HG03354 (cell line): ENCODE results near the gene PRMT9.
A peak's percentile ranks its signal among the peaks of the same experiment; 100 is the strongest.

Experiments
- ATAC-seq: cut with Tn5 transposase; IDR thresholded peaks from one replicate; pipeline ENCODE4 v1.9.1; 2021; ENCODE audit warnings: mild to moderate bottlenecking; ENCODE audit not compliant: unreplicated experiment, poor library complexity, severe bottlenecking

PRMT9 gene

DNA sequence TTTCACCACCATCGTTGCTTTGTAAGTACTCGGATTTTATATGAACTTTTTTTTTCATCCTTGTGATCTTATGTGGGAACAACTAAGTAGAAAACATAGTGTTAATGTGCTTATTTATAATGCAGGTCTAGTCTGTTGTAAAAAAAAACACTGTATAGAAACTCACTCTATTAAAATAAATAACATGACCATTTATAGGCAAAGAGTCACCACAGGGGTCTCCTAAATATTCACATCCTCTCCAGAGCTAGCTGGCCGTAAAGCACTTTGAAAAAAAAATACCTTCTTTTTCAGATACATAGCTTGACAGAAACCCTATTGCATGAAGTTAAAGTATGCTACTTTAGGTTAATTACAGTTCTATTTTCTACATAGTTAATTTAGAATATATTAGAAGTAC is 55.5 kb downstream of the PRMT9 start:
- no peak for ATAC-seq

DNA sequence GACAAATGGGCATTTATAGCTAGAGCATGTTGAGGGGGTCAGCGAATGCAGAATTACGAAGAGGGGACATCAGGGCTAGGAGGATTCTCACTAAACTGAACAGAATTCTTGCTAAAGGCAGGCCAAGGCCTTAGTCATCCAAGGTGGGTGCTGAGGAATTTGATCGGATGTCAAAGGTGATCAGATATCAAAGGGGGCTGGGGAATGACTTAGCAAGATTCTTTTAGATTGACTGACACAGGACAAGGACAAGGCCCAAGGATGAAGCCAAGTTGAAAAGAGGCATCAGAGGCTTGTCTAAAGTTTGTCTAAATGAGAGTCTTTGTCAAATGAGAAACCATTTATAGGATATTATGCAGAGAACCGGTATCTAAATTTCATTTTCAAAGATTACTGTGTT is 57.1 kb downstream of the PRMT9 start:
- no peak for ATAC-seq

DNA sequence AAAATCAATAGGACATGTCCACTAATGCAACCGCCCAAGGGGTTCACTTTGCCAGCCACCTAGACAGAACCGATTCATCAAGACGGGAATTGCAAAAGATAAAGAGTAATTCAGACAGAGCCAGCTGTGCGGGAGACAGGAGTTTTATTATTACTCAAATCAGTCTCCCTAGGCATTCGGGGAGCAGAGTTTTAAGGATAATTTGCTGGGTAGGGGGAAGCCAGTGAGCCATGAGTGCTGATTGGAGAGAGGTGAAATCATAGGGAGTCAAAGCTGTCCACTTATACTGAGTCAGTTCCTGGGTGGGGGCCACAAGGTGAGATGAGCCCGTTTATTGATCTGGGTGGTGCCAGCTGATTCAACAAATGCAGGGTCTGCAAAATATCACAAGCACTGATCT is 58.2 kb downstream of the PRMT9 start:
- no peak for ATAC-seq

DNA sequence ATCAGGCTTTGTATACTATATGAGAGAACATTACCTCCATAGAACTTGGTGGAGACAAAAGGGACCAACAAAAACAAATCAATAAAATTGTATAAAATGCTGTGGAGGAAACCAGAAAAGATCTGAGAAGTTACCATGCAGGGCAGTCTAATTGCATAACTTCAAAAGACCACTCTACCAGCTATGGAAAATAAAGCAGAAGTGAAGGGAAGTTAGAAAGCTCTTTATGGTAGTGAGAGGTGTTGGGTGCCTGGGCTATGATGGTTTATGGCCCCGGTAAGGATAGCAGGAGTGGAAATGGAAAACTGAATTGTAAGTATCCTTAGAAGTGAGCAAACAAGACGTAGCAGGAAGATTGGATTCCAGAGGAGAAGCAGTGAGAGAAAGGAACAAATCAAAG is 63.6 kb downstream of the PRMT9 start:
- ATAC-seq = no peak

DNA sequence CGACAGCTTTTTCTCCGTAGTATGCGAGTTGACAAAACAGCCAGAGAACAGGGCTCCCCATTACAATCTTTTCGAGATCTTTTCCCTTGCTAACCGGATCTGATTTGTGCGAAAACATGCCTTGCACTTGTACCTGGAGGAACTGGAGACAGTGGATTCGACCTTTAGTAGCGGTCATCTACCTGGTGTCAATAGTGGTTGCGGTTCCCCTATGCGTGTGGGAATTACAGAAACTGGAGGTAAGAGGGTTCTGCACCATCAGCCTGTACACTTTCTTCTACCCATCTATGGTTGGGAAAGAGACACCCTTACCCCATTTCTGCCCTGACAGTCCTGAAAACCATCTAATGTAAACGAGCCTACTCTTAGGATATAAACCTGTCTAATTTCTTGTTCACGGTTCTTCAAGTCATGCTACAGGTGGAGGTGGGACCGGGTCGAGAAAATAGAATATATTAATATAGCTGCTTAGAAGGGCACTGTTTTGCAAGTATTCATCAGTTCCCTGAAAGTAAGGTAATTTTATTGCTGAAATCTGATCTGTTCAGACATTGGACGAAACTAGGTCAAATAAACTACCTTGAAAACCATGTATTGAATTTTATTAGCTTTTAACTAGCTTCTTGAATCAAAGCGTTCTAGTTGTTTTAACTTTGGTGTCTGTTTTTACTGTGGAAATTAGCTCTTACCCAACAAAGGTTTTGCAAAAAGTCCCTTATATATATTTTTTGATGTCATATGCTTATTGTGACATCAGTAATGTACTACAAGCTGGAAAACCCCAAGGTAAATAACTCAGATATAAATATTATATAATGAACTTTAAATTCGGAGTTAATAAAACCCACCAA is 65.9 kb downstream of the PRMT9 start:
- ATAC-seq = peak; percentile 18

DNA sequence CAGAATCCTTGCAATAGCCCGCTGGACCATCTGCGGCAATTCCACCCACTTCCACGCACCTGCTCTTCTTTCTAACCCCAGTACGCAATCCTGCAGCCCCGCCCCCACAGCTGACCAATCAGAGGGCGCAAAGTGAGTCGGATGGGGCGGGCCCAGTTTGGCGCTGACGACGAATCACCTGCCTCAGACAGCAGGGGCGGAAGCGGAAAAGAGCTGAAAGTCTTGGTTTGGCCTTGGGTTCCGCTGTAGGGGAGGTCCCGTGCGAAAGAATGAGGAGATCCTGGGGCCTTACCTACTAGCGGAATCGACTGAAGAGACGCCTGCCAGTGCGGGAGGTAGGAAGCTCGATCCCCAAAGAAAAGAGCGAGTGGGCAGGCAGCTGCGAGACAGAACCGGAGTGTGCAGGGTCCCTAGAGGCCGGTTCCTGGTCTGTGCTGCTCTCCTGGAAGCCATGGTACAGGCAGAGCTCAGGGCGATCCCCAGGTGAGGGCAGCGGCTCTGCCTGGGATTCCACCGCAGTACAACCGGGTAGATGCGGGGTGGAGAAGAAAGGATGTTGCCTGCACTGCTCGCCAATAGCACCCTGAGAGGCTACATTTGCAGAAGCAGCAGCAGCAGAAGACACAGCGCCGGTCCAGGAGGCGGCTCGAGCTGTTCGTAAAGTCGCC is 66.7 kb downstream of the PRMT9 start, which contains the start of gene TMEM184C:
TMEM184C (plus strand) TSS at position 225 of the 668 bp plus-strand sequence. CDS start 560 bp downstream, outside the sequence.
- ATAC-seq = peak; percentile 100

DNA sequence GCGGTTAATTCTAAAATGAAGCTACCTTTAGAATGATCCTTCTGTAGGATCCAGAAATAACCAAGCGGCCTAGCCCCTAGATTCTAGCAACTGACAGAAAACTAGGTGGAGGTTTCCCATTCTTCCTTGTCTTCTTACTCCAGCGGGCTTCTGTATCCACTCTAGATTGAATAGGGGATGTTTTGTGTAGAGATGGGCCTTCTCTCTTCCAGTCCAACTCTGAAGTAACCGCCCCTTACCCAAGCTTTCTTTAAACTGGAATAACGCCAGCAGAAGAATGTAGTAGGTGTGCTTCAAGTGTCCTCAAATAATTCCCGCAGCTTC is 67.2 kb downstream of the PRMT9 start:
- ATAC-seq = peak; percentile 21

DNA sequence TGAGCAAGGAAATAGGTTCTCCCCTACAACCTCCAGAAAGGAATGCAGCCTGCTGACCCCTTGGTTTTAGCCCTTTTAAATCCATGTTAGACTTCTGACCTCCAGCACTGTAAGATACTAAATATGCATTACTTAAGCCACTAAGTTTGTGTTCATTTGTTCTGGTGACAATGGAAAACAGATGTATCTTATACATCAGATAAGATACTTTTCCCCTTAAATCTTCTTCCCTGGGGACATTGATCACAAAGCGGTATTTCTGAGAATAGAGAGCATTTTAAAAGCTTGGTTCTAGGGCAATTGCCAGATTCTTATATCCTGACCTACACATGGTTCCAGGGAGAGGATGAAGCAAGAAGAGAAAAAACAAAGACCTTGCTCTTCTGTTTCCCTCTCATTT is 73.3 kb downstream of the PRMT9 start:
- no peak for ATAC-seq

DNA sequence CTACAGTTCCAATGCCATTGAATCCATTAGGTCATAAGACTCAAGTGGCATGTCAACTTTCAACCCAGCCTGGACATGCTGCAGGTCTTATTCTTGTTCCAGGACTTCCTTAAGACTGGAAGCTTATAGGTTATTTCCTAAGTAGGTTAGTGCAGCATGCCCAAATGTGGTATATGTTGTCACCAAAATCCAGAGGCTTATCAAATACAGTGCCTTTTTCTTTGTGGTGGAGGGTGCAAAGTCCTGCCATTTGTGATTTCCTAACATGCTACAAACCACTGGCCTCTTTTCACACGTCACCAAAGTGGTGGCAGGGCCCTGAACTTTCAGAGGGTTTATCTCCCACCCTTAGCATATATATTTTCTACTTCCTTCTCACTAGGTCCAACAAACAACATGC is 76.5 kb downstream of the PRMT9 start:
- ATAC-seq = no peak

DNA sequence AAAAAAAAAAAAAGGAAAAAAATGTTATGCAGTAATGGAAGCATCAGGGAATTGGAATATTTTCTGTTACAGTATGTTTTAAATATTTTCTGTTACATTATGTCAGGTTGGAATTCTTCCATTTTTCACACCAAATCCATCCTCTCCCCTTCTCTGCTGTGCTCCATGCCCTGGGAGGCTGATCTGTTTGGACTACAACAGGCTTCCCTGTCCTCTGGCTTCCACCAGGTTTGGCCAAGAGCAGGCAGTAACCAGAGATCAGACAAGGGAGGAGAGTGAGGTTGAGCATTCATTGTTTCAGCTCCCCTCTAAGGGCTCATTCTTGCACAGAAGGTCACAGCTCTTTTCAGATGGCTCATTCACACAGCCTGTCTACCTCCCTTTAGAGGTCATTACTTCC is 78.5 kb downstream of the PRMT9 start:
- ATAC-seq = no peak

DNA sequence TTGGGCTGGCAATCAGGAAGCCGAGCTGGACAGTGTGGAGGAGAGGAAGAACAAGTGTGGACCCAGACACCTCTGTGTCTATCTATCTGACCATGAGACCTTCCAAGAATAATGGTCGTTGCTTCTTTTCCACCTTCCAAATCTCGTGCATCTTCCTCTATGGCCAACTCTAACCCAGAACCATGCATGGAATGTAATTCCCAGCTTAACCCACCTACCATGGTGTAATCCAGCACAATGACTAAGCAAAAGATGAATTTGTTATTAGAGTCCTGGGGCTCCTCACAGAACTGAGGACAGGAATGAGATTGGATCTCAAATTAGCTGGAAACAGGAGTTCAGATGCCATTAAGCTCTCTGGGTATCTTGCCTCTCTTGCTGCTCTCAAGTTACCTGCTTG is 84.2 kb downstream of the PRMT9 start:
- ATAC-seq = no peak

DNA sequence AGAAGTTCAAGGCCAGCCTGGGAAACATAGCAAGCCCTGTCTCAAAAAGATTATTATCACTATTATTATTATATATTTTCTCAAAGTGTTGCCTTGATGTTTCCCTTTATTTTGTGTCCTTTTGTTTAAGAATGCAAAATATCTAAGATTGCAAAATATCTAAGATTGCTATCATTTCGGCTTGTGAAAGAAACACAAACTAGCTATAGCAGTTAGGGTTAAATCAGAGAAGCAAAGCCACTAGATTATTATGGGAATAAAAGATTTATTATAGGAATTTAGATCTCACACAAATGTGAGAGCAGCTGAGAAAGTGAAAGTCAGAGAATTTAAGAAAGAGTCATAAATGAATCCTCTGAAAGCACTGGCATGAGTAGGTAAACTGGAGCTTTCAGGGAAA is 84.8 kb downstream of the PRMT9 start:
- ATAC-seq = no peak

DNA sequence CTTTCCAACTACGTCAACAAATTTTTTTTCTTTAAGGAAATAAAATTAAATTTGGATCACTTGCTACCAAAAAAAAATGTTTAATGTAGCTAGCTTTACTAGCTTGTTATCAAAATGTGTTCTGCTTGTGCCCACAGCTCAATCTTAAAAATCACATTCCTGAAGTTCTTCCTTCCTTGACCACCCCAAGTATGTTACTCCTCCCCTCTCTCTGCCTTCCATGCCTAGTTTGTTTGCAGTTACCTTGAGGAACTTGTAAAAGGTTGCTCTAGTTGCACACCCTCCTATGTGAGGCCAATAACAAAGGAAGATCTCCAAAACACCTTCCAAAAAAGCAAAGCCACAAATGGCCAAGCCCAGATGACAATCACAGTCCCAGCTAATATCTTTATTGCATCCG is 86.4 kb downstream of the PRMT9 start:
- ATAC-seq = no peak

DNA sequence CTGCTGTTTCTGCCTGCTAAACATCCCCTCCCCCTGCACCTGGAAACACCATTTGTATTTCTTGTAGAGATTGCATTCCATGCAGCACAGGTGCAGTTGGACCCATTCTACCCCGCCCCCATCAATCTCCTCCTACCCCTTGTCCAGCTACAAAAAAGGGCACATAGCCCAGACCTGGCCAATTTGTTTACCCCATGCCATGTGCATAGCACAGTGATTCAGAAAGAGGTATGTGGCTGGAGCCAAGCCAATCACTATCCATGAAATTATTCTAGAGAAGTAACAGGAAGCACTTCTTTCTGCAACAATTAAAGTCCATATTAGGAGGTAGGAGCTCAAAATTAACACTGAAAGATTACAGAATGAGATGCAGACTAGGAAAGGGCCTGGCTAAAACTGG is 87.0 kb downstream of the PRMT9 start:
- ATAC-seq = no peak

DNA sequence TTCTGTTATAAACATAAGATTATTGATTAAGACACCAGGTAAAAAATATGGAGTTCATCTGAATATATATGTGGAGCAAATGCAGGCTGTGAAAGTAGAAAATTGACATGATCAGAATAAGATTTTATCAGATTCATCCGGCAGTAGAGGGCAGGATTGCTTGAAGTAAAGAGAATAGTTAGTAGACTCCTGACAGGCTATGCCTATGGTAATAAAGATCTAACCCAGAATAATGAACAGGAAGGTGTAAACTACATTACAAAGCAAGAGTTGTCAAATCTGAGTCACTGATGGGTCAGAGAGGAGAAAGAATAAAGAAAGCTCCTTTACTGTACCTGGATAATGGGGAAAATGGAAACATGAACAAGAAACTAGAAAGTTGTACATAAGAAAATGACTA is 87.6 kb downstream of the PRMT9 start:
- ATAC-seq = no peak

DNA sequence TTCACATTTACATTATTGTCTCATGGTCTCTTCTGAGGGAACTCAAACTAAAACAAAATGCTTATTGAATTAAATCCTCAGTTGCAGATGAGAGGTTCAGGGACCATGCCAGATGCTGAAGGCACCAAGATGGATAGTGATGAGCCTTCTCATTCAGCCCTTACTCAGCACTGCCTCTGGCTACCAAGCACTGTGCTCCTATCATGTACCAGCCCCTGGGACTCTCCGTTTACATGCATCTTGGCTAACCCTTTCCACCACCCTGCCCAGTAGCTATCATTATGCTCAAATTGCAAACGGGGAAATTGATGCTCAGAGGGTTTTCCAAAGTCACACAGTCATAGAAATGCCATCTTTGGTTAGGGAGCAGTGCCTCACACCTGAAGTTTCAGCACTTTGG is 89.4 kb downstream of the PRMT9 start:
- ATAC-seq = no peak

DNA sequence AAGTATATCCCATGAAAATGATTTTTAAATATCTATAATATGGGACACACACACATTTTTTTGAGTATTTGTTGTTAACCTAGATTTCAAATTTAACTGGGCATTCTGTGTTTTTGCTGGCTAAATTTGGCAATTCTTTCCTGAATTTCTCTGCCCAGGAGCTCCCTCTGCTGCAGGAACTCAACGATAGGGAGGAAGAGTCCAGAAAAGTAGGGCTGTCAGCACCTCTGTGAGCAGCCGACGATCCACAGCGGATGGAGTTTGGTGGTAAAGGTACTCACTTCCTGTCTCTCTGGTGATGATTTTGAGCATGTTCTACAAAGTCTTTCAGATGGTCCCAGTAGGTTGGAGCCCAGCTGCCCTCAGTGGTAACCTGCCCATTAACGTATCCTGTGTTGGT is 89.9 kb downstream of the PRMT9 start:
- no peak for ATAC-seq

DNA sequence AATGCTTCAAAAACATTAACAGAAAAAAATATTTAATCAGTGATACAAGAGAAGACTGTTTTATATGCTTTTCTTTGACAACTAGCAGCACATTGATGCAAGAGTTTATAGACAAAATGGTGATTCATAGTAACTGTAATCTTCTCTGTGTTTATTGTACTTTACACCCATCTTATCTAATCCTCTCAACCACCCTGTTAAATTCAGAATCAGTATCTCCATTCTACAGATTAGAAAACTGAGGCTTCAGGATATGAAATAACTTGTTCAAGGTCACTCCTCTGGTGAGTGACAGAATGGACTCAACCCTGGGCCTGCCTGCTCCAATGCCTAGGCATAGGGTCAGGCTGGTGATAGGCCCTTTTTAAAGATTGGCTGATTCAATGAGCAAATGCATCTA is 92.9 kb downstream of the PRMT9 start:
- ATAC-seq = no peak

DNA sequence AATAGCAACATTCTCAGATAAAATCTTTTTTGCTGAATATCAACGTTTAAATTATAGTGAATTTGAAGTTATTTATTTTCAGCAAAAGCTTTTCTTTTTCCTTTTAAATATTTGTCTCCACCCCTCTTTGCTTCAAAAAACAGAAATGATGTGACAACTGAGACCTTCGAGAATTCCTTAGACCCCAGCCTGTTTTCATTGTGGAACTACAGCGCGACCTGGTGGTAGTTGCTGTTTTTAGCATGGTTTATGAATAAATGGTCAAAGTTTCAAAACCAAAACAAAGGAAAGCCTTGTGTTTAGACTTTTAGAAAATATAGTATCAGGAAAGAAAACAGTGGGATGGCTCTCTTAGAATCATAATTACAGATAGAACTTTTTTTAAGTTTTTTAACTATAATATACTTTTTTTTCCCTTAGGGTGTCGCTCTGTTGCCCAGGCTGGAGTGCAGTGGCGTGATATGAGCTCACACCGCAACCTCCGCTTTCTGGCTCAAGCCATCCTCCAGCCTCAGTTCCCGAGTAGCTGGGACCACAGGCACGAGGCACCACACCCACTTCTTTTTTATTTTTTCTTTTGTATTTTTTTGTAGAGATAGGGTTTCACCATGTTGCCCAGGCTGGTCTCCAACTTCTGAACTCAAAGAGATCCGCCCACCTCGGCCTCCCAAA is 93.6 kb downstream of the PRMT9 start:
- peak; percentile 73 for ATAC-seq

DNA sequence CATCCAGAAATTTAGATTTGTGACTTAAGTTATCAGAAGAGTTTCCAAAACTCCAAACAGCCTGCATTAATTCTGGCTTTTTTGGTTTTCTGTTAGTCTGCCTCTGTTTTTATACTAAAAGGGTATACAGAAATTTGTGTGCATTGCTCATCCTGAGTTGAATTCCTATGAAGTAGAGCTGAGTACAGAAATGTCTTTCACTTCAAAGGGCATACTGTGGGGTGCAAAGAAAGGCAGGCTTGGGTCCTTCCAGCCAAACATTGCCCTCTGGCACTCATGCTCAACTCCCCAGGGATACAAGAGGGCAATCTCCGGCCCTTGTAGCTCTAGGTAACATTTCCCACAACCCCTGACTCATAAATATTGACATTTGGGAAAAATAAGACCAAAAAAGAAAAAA is 94.4 kb downstream of the PRMT9 start:
- no peak for ATAC-seq
